CD14-positive monocyte (primary cell): Measurements from ENCODE around the gene LTB4R. TPM values are rescaled to one million over a fixed set of nuclear protein-coding genes. Genes with fewer than 3 reads are reported as not detected.

Experiments
- DNase-seq, 3 donors: peaks; one replicate each; pipeline ENCODE4 v3.0.0-alpha.2; 2011 to 2022
- H2AFZ ChIP-seq: 2 replicates; pipeline ENCODE4 v1.6.0; 2012; ENCODE audit warnings: mild to moderate bottlenecking, low read depth, low read length, inconsistent platforms; ENCODE audit not compliant: insufficient read depth, poor library complexity, severe bottlenecking
- H3K27ac ChIP-seq, 2 donors: 1 replicate in 1 of 2; 2 replicates in 1 of 2; pipeline ENCODE4 v1.5.1; 2012 to 2013; ENCODE audit warnings: low read length in 2 of 2, control low read depth in 1 of 2, inconsistent platforms in 1 of 2, low read depth in 1 of 2, mild to moderate bottlenecking in 1 of 2
- H3K27me3 ChIP-seq, 2 donors: one replicate each; pipeline versions ENCODE4 v1.6.0 to v1.6.1; 2011 to 2013; ENCODE audit warnings: low read length in 2 of 2; ENCODE audit not compliant: control insufficient read depth in 2 of 2, insufficient read depth in 2 of 2
- H3K36me3 ChIP-seq, 2 donors: replicated peaks in 1 of 2; 1 replicate in 1 of 2; 2 replicates in 1 of 2; pipeline versions ENCODE4 v1.5.1 to v1.6.1; 2012 to 2013; ENCODE audit warnings: low read length in 2 of 2, control low read depth in 1 of 2, inconsistent platforms in 1 of 2, mild to moderate bottlenecking in 1 of 2; ENCODE audit not compliant: insufficient read depth in 2 of 2, control insufficient read depth in 1 of 2
- H3K4me1 ChIP-seq, 2 donors: 1 replicate in 1 of 2; 2 replicates in 1 of 2; pipeline versions ENCODE4 v1.5.1 to v1.6.1; 2012 to 2013; ENCODE audit warnings: low read length in 2 of 2, control low read depth in 1 of 2, inconsistent platforms in 1 of 2, mild to moderate bottlenecking in 1 of 2, moderate library complexity in 1 of 2; ENCODE audit not compliant: insufficient read depth in 2 of 2, control insufficient read depth in 1 of 2
- H3K4me2 ChIP-seq: replicated peaks from 2 replicates; pipeline ENCODE3; 2012; ENCODE audit warnings: low read length, moderate library complexity, mild to moderate bottlenecking; ENCODE audit not compliant: poor library complexity, severe bottlenecking; ENCODE audit errors: extremely low read depth
- H3K4me3 ChIP-seq, 3 experiments: fragments of 200-600 bp in 1 of 3; sonication (generic) in 1 of 3; replicated peaks in 1 of 3; 1 replicate in 2 of 3; 2 replicates in 1 of 3; pipeline ENCODE4 v1.5.1; 2011 to 2013; ENCODE audit warnings: low read length in 3 of 3, mild to moderate bottlenecking in 3 of 3, control low read depth in 2 of 3, low read depth in 2 of 3, inconsistent platforms in 1 of 3, moderate library complexity in 1 of 3
- H3K79me2 ChIP-seq: 2 replicates; pipeline ENCODE4 v1.6.0; 2012; ENCODE audit warnings: mild to moderate bottlenecking, control low read depth, inconsistent platforms, low read length, moderate library complexity; ENCODE audit not compliant: insufficient read depth
- H3K9ac ChIP-seq: 2 replicates; pipeline ENCODE4 v1.6.0; 2017; ENCODE audit warnings: low read length, mild to moderate bottlenecking; ENCODE audit not compliant: insufficient read depth, poor library complexity, severe bottlenecking
- H3K9me3 ChIP-seq, 2 donors: replicated peaks in 1 of 2; 1 replicate in 1 of 2; 2 replicates in 1 of 2; pipeline versions ENCODE4 v1.5.1 to v1.6.1; 2012 to 2013; ENCODE audit warnings: low read length in 2 of 2, control low read depth in 1 of 2; ENCODE audit not compliant: control insufficient read depth in 1 of 2, insufficient read depth in 1 of 2
- H4K20me1 ChIP-seq: 2 replicates; pipeline ENCODE4 v1.6.0; 2012; ENCODE audit warnings: mild to moderate bottlenecking, low read length, control low read depth, moderate library complexity; ENCODE audit not compliant: insufficient read depth
- H3K27ac Mint-ChIP-seq, 7 donors: one replicate each; pipeline ENCODE4 v1.8.0; 2020; ENCODE audit warnings: mild to moderate bottlenecking in 7 of 7, mixed read lengths in 7 of 7, moderate library complexity in 6 of 7, inconsistent platforms in 2 of 7
- H3K27me3 Mint-ChIP-seq, 3 donors: one replicate each; pipeline ENCODE4 v1.8.0; 2021 to 2022; ENCODE audit warnings: low read depth in 3 of 3, mild to moderate bottlenecking in 3 of 3, mixed read lengths in 3 of 3, moderate library complexity in 3 of 3, inconsistent platforms in 1 of 3
- H3K36me3 Mint-ChIP-seq, 2 donors: one replicate each; pipeline ENCODE4 v1.8.0; 2020; ENCODE audit warnings: mixed read lengths in 2 of 2, inconsistent platforms in 1 of 2, mild to moderate bottlenecking in 1 of 2
- H3K4me1 Mint-ChIP-seq: one replicate; pipeline ENCODE4 v1.8.0; 2020; ENCODE audit warnings: mild to moderate bottlenecking, mixed read lengths
- H3K4me3 Mint-ChIP-seq, 2 donors: one replicate each; pipeline ENCODE4 v1.8.0; 2020; ENCODE audit warnings: mild to moderate bottlenecking in 2 of 2, mixed read lengths in 2 of 2, moderate library complexity in 1 of 2
- H3K9me3 Mint-ChIP-seq, 7 donors: one replicate each; pipeline ENCODE4 v1.8.0; 2020 to 2022; ENCODE audit warnings: mixed read lengths in 7 of 7, mild to moderate bottlenecking in 6 of 7, moderate library complexity in 6 of 7, inconsistent platforms in 2 of 7
- WGBS: methylation state at CpG from one replicate; pipeline ENCODE4 v1.1.5; 2013; ENCODE audit warnings: missing lambda C conversion rate; ENCODE audit not compliant: insufficient coverage; 5-methylcytosine and 5-hydroxymethylcytosine counted together
- intact Hi-C, 2 donors: fragments of 100-400 bp; cut with micrococcal nuclease; formaldehyde crosslinking; loops; one replicate each; pipeline versions ENCODE4 v1.15.0 to v1.15.1; 2023
- polyA plus RNA-seq, 3 donors: library from polyadenylated mRNA; depleted of rRNA in 1 of 3; unstranded in 2 of 3; stranded (reverse) in 1 of 3; fragments of 300-500 nt in 2 of 3; fragments of >200 nt in 1 of 3; fragmentation: Illumina TruSeq in 2 of 3; gene quantifications; 1 replicate in 2 of 3; 2 replicates in 1 of 3; pipeline ENCODE4 v1.2.3, GENCODE V29; 2012 to 2021
- TF ChIP-seq, protein P1 (sequence below): fragments of 200-600 bp; IDR thresholded peaks from one replicate; pipeline ENCODE4 v1.8.0; 2022; ENCODE audit warnings: antibody characterized with exemption, mild to moderate bottlenecking

LTB4R gene
- polyA plus RNA-seq, 3 donors, result 51.5 to 98.5 (median 87.3) TPM

GRCh38 chr14:24285351-24285750 is 26.0 kb upstream of the LTB4R start:
- DNase-seq, result no peak
- WGBS, result 100% methylated on average over 3 of the region's 4 CpGs
- intact Hi-C loops, result no loop called here
- H3K27me3 ChIP-seq, result no peaks in the 10 kb centered on the region
- peaks cover 25 to 26% of the 10 kb centered on the region in 2 donors for H3K4me1 ChIP-seq
- H3K79me2 ChIP-seq, result peaks cover 20% of the 10 kb centered on the region
- H2AFZ ChIP-seq, result no peak overlapping the region
- H4K20me1 ChIP-seq, result no peaks in the 10 kb centered on the region
- H3K27ac Mint-ChIP-seq, result peak overlapping the region in 1 of 7 donors; percentile 37
- peaks cover 0 to 3% (median 0%) of the 10 kb centered on the region in 7 donors for H3K9me3 Mint-ChIP-seq
- no peak overlapping the region for H3K9ac ChIP-seq
- H3K9me3 ChIP-seq, result no peaks in the 10 kb centered on the region
- peaks cover 35% of the 10 kb centered on the region for H3K4me1 Mint-ChIP-seq
- H3K27me3 Mint-ChIP-seq, result peaks cover 0 to 3% (median 1%) of the 10 kb centered on the region in 3 donors
- H3K36me3 ChIP-seq, result peaks cover 13% of the 10 kb centered on the region in 2 donors
- TF ChIP-seq, protein P1, sequence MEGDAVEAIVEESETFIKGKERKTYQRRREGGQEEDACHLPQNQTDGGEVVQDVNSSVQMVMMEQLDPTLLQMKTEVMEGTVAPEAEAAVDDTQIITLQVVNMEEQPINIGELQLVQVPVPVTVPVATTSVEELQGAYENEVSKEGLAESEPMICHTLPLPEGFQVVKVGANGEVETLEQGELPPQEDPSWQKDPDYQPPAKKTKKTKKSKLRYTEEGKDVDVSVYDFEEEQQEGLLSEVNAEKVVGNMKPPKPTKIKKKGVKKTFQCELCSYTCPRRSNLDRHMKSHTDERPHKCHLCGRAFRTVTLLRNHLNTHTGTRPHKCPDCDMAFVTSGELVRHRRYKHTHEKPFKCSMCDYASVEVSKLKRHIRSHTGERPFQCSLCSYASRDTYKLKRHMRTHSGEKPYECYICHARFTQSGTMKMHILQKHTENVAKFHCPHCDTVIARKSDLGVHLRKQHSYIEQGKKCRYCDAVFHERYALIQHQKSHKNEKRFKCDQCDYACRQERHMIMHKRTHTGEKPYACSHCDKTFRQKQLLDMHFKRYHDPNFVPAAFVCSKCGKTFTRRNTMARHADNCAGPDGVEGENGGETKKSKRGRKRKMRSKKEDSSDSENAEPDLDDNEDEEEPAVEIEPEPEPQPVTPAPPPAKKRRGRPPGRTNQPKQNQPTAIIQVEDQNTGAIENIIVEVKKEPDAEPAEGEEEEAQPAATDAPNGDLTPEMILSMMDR, result no peak
- H3K36me3 Mint-ChIP-seq, result peaks cover 21 to 24% of the 10 kb centered on the region in 2 donors
- H3K27ac ChIP-seq, result no peak overlapping the region
- H3K4me3 ChIP-seq, result no peak overlapping the region
- no peak overlapping the region for H3K4me3 Mint-ChIP-seq
- H3K4me2 ChIP-seq, result no peak overlapping the region

DNA sequence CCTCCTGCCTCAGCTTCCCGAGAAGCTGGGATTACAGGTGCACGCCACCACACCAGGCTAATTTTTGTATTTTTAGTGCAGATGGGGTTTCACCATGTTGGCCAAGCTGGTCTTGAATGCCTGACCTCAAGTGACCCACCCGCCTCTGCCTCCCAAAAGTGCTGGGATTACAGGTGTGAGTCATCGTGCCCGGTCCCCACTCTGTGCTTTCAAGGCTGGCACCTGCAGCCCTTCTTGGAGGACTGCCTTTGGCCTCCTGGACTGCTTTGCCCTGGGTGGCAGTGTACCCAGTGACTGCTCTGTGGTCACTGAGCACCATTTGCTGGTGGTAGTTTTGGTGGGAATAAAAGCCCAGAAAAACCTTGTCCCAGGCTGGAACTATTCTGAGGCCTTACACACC is 24.3 kb upstream of the LTB4R start:
- peaks cover 9 to 10% of the 10 kb centered on the region in 2 donors for H3K4me1 ChIP-seq
- peaks cover 10% of the 10 kb centered on the region for H3K79me2 ChIP-seq
- no peak for DNase-seq
- 87% methylated on average over 5 of the region's 5 CpGs for WGBS
- H3K4me1 Mint-ChIP-seq, result peaks cover 18% of the 10 kb centered on the region
- H3K4me2 ChIP-seq, result no peak overlapping the region
- no peaks in the 10 kb centered on the region for H3K27me3 ChIP-seq
- no peak overlapping the region for H3K4me3 ChIP-seq
- no peak overlapping the region for H3K4me3 Mint-ChIP-seq
- H3K9me3 Mint-ChIP-seq, result peaks cover 0 to 3% (median 0%) of the 10 kb centered on the region in 7 donors
- H3K36me3 ChIP-seq, result peaks cover 29% of the 10 kb centered on the region in 2 donors
- H3K27me3 Mint-ChIP-seq, result peaks cover 0 to 4% (median 0%) of the 10 kb centered on the region in 3 donors
- H3K27ac Mint-ChIP-seq, result no peak overlapping the region
- peaks cover 37 to 40% of the 10 kb centered on the region in 2 donors for H3K36me3 Mint-ChIP-seq
- no peak overlapping the region for H3K9ac ChIP-seq
- H2AFZ ChIP-seq, result no peak overlapping the region
- no peaks in the 10 kb centered on the region for H3K9me3 ChIP-seq
- TF ChIP-seq, protein P1, result no peak
- H4K20me1 ChIP-seq, result no peaks in the 10 kb centered on the region
- intact Hi-C loops, result no loop called here
- no peak overlapping the region for H3K27ac ChIP-seq
